Fibroblast of villous mesenchyme (primary cell): ENCODE data around the gene TAS2R50. TPM values are rescaled to one million over a fixed set of nuclear protein-coding genes. Genes with fewer than 3 reads are reported as not detected.

ENCODE experiments used
- DNase-seq: peaks from one replicate; pipeline ENCODE4 v3.0.0-alpha.2; 2010; ENCODE audit warnings: low read depth
- H3K4me3 ChIP-seq: 2 replicates; pipeline ENCODE4 v1.5.1; 2011; ENCODE audit warnings: low read depth, mild to moderate bottlenecking, low read length
- CTCF ChIP-seq: IDR thresholded peaks from 2 replicates; pipeline ENCODE4 v1.5.1; 2012; ENCODE audit warnings: low read depth, mild to moderate bottlenecking, low read length; ENCODE audit not compliant: insufficient read depth
- total RNA-seq: library from RNA; depleted of rRNA; stranded (reverse); fragments of >200 nt; gene quantifications from 2 replicates; pipeline ENCODE4 v1.2.3, GENCODE V29; 2012

Gene TAS2R50
- total RNA-seq, 1 donor, result 7.3 TPM

GRCh38 chr12:10974965-10975364 lies 11.7 kb downstream of the TAS2R50 start:
- no peak for TF ChIP-seq CTCF
- DNase-seq, result no peak
- H3K4me3 ChIP-seq, result no peak overlapping the region

- peak; percentile 82 for DNase-seq
- H3K4me3 ChIP-seq, result no peak overlapping the region
- TF ChIP-seq CTCF, result no peak
Observed at GRCh38 chr12:10968765-10969456, 17.8 kb downstream of the TAS2R50 start.

DNA sequence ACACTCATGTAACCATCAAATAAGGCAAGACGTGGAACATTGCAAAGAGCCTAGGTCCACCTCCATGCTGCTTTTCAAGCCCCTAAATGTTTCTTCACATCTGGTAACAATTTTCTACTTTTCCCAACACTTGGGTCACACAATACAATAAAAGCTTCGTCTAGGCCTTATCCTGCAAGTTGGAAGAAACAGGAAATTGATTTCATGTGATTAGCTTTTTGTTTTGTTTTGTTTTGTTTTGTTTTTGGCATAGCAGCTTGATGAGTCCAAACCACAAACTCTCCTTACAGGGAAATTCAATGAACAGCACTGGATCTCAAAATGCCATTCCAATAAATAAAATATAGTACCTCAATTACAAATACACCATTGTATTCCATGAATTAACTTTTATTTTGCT lies 19.3 kb downstream of the TAS2R50 start:
- no peak overlapping the region for H3K4me3 ChIP-seq
- TF ChIP-seq CTCF, result no peak
- DNase-seq, result peak; percentile 84

DNA sequence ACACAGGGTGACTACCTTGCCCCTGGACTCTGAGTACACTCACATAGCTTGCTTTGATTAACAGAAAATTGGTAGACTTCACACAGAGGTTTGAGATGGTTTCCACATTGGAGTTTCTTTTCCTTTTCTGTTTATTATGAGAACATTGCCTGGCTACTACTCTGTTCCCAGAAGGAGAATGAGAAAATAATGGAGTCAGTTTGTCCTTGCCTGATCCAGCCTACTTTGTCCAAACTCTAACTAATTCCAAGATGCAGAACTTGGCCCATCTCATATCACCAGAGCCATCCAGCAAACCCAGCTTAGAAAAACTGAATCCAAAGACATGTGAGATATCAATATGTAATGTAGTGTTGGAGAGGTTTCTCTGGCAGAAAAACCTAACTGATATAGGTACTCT lies 20.4 kb downstream of the TAS2R50 start:
- TF ChIP-seq CTCF, result no peak
- DNase-seq, result no peak
- H3K4me3 ChIP-seq, result no peak overlapping the region

GRCh38 chr12:10965476-10965875 lies 21.2 kb downstream of the TAS2R50 start:
- peak; percentile 64 for DNase-seq
- TF ChIP-seq CTCF, result no peak
- no peak overlapping the region for H3K4me3 ChIP-seq

DNA sequence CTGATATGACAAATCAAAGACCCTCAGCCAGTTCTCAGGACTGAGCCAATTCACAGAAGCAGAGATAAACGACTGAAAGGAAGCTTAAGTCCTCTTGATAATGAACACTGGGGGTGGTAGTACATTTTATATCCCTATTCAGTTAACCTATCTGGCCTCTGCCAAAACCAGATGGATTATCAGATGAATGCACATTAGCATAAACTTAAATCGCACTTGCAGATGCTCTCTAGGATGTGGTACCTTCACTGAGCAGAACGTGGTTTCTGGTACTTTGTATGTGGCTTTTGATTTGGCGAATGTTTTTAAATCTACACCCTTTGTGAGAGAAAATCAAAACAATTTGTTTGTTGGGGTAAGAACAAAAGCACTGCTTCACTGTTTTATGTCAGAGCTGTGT lies 26.5 kb downstream of the TAS2R50 start:
- H3K4me3 ChIP-seq, result no peak overlapping the region
- no peak for TF ChIP-seq CTCF
- no peak for DNase-seq

DNA sequence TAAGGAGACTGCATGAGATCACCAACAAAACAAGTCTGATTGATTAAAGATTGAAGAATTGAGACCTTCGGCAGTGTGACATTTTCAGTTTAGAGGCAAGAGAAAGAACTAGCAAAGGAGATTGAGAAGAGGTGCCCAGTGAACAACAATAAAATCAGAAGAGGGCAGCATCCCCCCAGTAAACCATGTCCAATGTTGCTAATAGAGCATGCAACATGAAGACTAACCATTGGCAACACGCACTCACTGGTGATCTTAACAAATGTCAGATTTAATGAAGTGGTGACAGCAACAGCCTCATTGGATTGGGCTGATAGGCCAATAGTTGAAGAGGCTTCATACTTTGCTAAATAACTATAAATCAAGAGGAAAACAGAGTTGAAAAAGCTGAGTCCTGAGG lies 26.9 kb downstream of the TAS2R50 start:
- TF ChIP-seq CTCF, result peak; percentile 3
- DNase-seq, result no peak
- no peak overlapping the region for H3K4me3 ChIP-seq
